Cardiac atrium fibroblast (primary cell): ENCODE measurements around the gene SUGT1. TPM values are rescaled to one million over a fixed set of nuclear protein-coding genes. Genes with fewer than 3 reads are reported as not detected.

Experiments used
- total RNA-seq: library from RNA; depleted of rRNA; stranded (reverse); fragments of >200 nt; gene quantifications from 2 replicates; pipeline ENCODE4 v1.2.3, GENCODE V29; 2015

The SUGT1 gene
- total RNA-seq: 30.3 and 35.2 TPM in 2 replicates

DNA sequence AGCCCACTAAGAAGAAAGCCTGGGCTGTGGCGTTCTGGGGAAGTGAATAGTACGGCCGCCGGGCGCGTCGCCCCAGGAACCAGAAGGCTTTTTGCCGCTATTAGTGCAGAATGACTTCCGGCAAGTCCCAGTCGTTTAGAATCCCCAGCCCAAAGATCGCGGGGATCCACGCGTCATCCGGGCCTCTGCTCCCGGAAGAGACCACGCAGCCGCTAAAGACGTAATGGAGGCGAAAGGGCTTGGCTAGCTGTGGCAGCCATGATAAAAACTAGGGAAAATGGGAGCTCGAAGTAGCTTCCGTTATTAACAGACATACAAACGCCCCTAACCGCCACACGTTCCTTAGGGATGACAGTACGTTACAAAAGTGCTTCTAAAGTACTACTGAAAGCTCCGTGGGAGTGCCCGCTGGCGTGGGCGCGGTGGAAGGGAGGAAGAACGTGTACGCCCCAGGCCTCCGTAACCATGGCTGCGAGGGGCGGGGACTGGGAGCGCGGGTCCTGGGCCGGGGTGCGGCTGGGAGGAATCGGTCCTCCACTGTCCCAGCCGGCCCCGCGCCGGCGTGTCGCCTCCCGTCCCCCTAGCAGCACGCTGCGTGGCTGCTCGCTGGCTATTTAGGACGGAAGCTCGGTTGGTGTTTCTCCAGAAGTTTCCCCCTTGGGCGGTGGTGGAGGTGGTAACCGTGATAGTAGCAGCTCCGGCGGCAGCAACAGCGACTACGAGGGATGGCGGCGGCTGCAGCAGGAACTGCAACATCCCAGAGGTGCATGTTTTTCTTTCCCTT, at the start of gene SUGT1:
SUGT1 (plus strand) TSS at position 641 of the 784 bp plus-strand sequence; CDS start at position 726, 85 bp downstream.

DNA sequence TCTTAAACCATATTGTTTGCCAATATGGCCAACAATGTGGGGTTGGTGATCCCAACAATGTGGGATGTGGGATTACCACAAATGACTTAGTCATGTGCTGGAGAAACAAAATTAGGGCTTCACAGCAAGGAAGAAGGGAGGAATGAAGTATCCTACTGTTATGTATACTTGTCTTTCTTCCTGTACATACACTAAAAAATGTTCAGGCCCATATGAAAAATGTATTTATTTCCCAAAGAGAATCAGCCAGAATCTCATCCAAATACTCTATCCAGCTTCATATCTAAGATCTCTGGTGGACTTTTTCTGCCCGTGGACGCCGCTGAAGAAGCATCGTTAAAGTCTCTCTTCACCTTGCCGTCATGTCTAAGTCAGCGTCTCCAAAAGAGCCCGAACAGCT, 10.5 kb upstream of the SUGT1 start, which contains the start of gene HNRNPA1L2:
HNRNPA1L2 (plus strand) TSS at position 301 of the 400 bp plus-strand sequence; CDS start at position 363, 62 bp downstream.

DNA sequence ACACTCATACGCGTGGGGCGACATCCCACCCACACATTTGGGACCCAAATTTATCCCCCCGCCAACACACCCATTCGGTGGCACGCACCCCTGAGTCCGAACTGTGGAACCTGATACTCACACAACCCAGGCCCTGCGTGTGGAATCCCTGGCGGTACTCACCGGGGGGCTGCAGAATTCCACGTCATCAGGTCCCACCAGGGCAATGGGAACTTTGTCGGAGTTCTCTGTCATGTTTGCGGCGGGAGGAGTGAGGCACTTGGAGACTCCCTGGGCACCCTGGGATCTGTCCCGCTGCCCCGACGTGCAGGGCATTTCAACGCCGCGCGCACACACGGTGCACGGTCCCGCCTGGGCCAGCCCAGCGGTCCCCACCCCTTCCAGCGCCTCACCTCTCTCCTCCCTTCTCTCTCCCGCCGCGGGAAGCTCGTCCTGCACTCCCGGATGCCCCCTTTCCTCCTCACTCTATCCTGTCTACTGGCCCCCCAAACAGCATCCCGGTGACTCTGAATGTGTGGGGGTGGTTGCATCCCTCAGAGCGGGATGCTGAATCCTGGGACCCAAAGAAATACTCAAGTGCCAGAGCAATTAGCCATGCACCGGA, 86.9 kb downstream of the SUGT1 start, which contains the start of gene CNMD:
CNMD (minus strand) TSS at position 353 of the 604 bp plus-strand sequence; CDS start at position 234, 119 bp downstream.

Other genes with a start within 250 kb of the SUGT1 start
- gene THSD1, start 246.7 kb upstream of the SUGT1 start, total RNA-seq: 2.9 and 7.1 TPM in 2 replicates
- 18.6 and 20.9 TPM in 2 replicates for gene VPS36, start 202.2 kb upstream of the SUGT1 start, total RNA-seq
- gene CKAP2, start 197.4 kb upstream of the SUGT1 start, total RNA-seq: 7.0 and 18.5 TPM in 2 replicates
- 1.6 and 3.1 TPM in 2 replicates for gene HNRNPA1L2, start 10.4 kb upstream of the SUGT1 start, total RNA-seq
- not detected in 2 replicates for gene CNMD, start 87.0 kb downstream of the SUGT1 start, total RNA-seq
- gene PCDH8, start 195.8 kb downstream of the SUGT1 start, total RNA-seq: not detected in 2 replicates